AG10803 (cell line): ENCODE measurements around the gene ZCCHC7.

Experiments used
- DNase-seq: peaks from one replicate; pipeline ENCODE4 v3.0.0; 2010; ENCODE audit warnings: low read depth
- H3K4me3 ChIP-seq: 2 replicates; pipeline ENCODE4 v1.5.1; 2011; ENCODE audit warnings: mild to moderate bottlenecking, low read length, control low read depth
- CTCF ChIP-seq: conservative IDR thresholded peaks from 2 replicates; pipeline ENCODE4 v1.5.1; 2011; ENCODE audit warnings: mild to moderate bottlenecking, low read length, control low read depth, inconsistent platforms

The ZCCHC7 gene

GRCh38 chr9:37215381-37215780 is 95.0 kb downstream of the ZCCHC7 start:
- H3K4me3 ChIP-seq: no peak overlapping the region
- no peak for DNase-seq

GRCh38 chr9:37215830-37216229 is 95.5 kb downstream of the ZCCHC7 start:
- DNase-seq: peak; percentile 30
- no peak for TF ChIP-seq CTCF
- no peak overlapping the region for H3K4me3 ChIP-seq

More at GRCh38 chr9:37215381-37215780, 95.0 kb downstream of the ZCCHC7 start:
- TF ChIP-seq CTCF: no peak

- no peak overlapping the region for H3K4me3 ChIP-seq
- TF ChIP-seq CTCF: no peak
- no peak for DNase-seq
Measured at GRCh38 chr9:37217161-37217560, 96.8 kb downstream of the ZCCHC7 start.

- DNase-seq: no peak
- H3K4me3 ChIP-seq: no peak overlapping the region
- no peak for TF ChIP-seq CTCF
Measured at GRCh38 chr9:37218800-37219425, 98.5 kb downstream of the ZCCHC7 start.

- DNase-seq: peak; percentile 13
- H3K4me3 ChIP-seq: no peak overlapping the region
- no peak for TF ChIP-seq CTCF
Measured at GRCh38 chr9:37220971-37221370, 100.6 kb downstream of the ZCCHC7 start.

GRCh38 chr9:37221489-37222106 is 101.2 kb downstream of the ZCCHC7 start:
- TF ChIP-seq CTCF: no peak
- DNase-seq: no peak
- no peak overlapping the region for H3K4me3 ChIP-seq

- TF ChIP-seq CTCF: no peak
- H3K4me3 ChIP-seq: no peak overlapping the region
- DNase-seq: no peak
Measured at GRCh38 chr9:37229455-37229854, 109.1 kb downstream of the ZCCHC7 start.
